Hepatocyte (in vitro differentiated cells): Measurements from ENCODE around the gene PRKACB. TPM values are rescaled to one million over a fixed set of nuclear protein-coding genes. Genes with fewer than 3 reads are reported as not detected.

ENCODE experiments used
- DNase-seq: peaks from one replicate; pipeline ENCODE4 v3.0.0-alpha.2; 2016; ENCODE audit warnings: low spot score
- H2AFZ ChIP-seq: fragments of 200-600 bp; sonication (generic); 2 replicates; pipeline ENCODE4 v1.6.0; 2016; ENCODE audit warnings: antibody characterized with exemption, mild to moderate bottlenecking
- H3K27ac ChIP-seq: fragments of 200-600 bp; sonication (generic); 2 replicates; pipeline ENCODE4 v1.5.1; 2016; ENCODE audit warnings: mild to moderate bottlenecking
- H3K27me3 ChIP-seq: fragments of 200-600 bp; sonication (generic); 2 replicates; pipeline ENCODE4 v1.6.1; 2016
- H3K36me3 ChIP-seq: fragments of 200-600 bp; sonication (generic); replicated peaks from 2 replicates; pipeline ENCODE4 v1.5.1; 2016; ENCODE audit warnings: low read depth; ENCODE audit not compliant: insufficient read depth
- H3K4me1 ChIP-seq: fragments of 200-600 bp; sonication (generic); 2 replicates; pipeline ENCODE4 v1.5.1; 2016; ENCODE audit warnings: mild to moderate bottlenecking, moderate library complexity; ENCODE audit not compliant: insufficient read depth
- H3K4me2 ChIP-seq: fragments of 200-600 bp; sonication (generic); 2 replicates; pipeline ENCODE4 v1.6.0; 2016
- H3K4me3 ChIP-seq: fragments of 200-600 bp; sonication (generic); 2 replicates; pipeline ENCODE4 v1.5.1; 2016; ENCODE audit warnings: mild to moderate bottlenecking
- H3K79me2 ChIP-seq: fragments of 200-600 bp; sonication (generic); 2 replicates; pipeline ENCODE4 v1.6.0; 2017; ENCODE audit warnings: mild to moderate bottlenecking
- H3K9me2 ChIP-seq: fragments of 200-600 bp; sonication (generic); replicated peaks from 2 replicates; pipeline ENCODE4 v1.6.0; 2017; ENCODE audit warnings: mild to moderate bottlenecking; ENCODE audit not compliant: insufficient read depth
- H3K9me3 ChIP-seq: fragments of 200-600 bp; sonication (generic); 2 replicates; pipeline ENCODE4 v1.5.1; 2016; ENCODE audit warnings: low read depth, mild to moderate bottlenecking
- H4K20me1 ChIP-seq: fragments of 200-600 bp; sonication (generic); 2 replicates; pipeline ENCODE4 v1.6.0; 2016; ENCODE audit warnings: mild to moderate bottlenecking; ENCODE audit not compliant: insufficient read depth, poor library complexity, severe bottlenecking
- EZH2 ChIP-seq: fragments of 200-600 bp; sonication (generic); IDR thresholded peaks from 2 replicates; pipeline ENCODE4 v1.6.1; 2016; ENCODE audit warnings: antibody characterized with exemption, mild to moderate bottlenecking, borderline replicate concordance
- EZH2phosphoT487 ChIP-seq: fragments of 200-600 bp; sonication (generic); IDR thresholded peaks from one replicate; pipeline ENCODE4 v1.6.1; 2018; ENCODE audit warnings: antibody characterized with exemption, mild to moderate bottlenecking, low read depth, moderate library complexity; ENCODE audit not compliant: unreplicated experiment, severe bottlenecking
- WGBS: methylation state at CpG from one replicate; pipeline ENCODE4 v1.1.6; 2016; ENCODE audit warnings: low lambda C conversion rate; ENCODE audit errors: missing lambda C conversion rate; 5-methylcytosine and 5-hydroxymethylcytosine counted together
- polyA plus RNA-seq: library from polyadenylated mRNA; unstranded; fragments of >200 nt; fragmentation: Nextera tagmentation; extraction: Ambion mirVana; gene quantifications from 2 replicates; pipeline ENCODE4 v1.2.1, GENCODE V29; 2016
- total RNA-seq: library from RNA; depleted of rRNA; stranded (reverse); fragments of >200 nt; gene quantifications from 2 replicates; pipeline ENCODE4 v1.2.3, GENCODE V29; 2014
- TF ChIP-seq, protein P1 (sequence below): fragments of 200-600 bp; sonication (generic); IDR thresholded peaks from 2 replicates; pipeline ENCODE4 v1.5.1; 2016; ENCODE audit warnings: antibody characterized with exemption, mild to moderate bottlenecking; ENCODE audit not compliant: poor library complexity

Gene PRKACB
- total and polyA plus RNA-seq, 2 experiments from 2014 or later, result 14.0 to 29.5 TPM

DNA sequence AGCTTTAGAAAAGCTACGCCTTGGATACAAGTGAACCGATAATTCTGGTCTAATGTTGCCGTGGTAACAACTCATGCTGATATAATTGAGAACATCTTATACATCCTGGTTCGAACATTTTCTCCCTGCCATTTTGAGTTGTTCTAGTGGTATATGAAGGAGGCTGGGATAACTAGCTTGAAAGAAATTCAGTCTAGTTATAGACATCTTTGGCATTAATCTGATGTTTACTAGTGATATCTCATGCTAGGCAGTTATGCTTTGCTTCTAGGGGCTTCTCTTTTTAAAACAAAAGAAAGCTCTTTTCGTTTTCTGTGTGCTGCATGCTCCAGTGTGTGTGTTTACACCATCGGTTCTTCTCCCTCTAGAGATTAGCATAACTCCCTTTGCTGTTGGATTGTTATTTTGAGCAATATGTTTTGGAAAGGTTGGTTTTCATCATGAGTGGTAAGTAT is 20.5 kb downstream of the PRKACB start:
- no peak overlapping the region for H3K4me3 ChIP-seq
- H2AFZ ChIP-seq, result no peak overlapping the region
- H3K79me2 ChIP-seq, result no peaks in the 10 kb centered on the region
- no peaks in the 10 kb centered on the region for H3K4me1 ChIP-seq
- TF ChIP-seq, protein P1, sequence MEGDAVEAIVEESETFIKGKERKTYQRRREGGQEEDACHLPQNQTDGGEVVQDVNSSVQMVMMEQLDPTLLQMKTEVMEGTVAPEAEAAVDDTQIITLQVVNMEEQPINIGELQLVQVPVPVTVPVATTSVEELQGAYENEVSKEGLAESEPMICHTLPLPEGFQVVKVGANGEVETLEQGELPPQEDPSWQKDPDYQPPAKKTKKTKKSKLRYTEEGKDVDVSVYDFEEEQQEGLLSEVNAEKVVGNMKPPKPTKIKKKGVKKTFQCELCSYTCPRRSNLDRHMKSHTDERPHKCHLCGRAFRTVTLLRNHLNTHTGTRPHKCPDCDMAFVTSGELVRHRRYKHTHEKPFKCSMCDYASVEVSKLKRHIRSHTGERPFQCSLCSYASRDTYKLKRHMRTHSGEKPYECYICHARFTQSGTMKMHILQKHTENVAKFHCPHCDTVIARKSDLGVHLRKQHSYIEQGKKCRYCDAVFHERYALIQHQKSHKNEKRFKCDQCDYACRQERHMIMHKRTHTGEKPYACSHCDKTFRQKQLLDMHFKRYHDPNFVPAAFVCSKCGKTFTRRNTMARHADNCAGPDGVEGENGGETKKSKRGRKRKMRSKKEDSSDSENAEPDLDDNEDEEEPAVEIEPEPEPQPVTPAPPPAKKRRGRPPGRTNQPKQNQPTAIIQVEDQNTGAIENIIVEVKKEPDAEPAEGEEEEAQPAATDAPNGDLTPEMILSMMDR, result no peak
- TF ChIP-seq EZH2, result no peak
- no peak for TF ChIP-seq EZH2phosphoT487
- H3K9me2 ChIP-seq, result no peaks in the 10 kb centered on the region
- no peak overlapping the region for H3K27ac ChIP-seq
- H4K20me1 ChIP-seq, result no peaks in the 10 kb centered on the region
- 78% methylated on average over 6 of the region's 6 CpGs for WGBS
- DNase-seq, result no peak
- H3K9me3 ChIP-seq, result no peaks in the 10 kb centered on the region
- H3K36me3 ChIP-seq, result no peaks in the 10 kb centered on the region
- H3K4me2 ChIP-seq, result no peak overlapping the region
- no peaks in the 10 kb centered on the region for H3K27me3 ChIP-seq

DNA sequence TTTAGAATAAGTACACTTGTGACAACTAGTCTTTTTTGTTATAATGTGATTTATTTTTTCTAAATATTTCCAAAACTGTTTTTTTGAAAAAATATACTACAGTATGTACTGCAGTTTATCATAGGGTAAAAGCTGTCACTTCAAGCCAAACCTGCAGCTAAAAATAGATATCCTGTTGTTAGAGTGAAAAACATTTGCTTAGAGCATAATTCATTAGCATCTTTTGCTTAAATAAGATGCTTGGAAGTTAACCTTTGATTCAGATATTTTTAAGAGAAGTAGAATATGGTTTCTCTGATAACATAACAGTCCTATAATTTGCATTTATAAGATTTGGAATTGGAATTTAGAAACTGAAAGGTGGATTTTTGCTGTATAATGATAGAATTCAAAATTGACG is 21.5 kb downstream of the PRKACB start:
- no peaks in the 10 kb centered on the region for H3K27me3 ChIP-seq
- no peaks in the 10 kb centered on the region for H3K4me1 ChIP-seq
- H3K4me3 ChIP-seq, result no peak overlapping the region
- H3K36me3 ChIP-seq, result no peaks in the 10 kb centered on the region
- no peaks in the 10 kb centered on the region for H4K20me1 ChIP-seq
- no peak overlapping the region for H3K4me2 ChIP-seq
- no peaks in the 10 kb centered on the region for H3K9me2 ChIP-seq
- 97% methylated on average over 1 of the region's 1 CpG for WGBS
- TF ChIP-seq EZH2phosphoT487 (no peak), EZH2 (no peak)
- TF ChIP-seq, protein P1, result no peak
- H3K79me2 ChIP-seq, result no peaks in the 10 kb centered on the region
- no peak overlapping the region for H3K27ac ChIP-seq
- H2AFZ ChIP-seq, result no peak overlapping the region
- DNase-seq, result no peak
- no peaks in the 10 kb centered on the region for H3K9me3 ChIP-seq

DNA sequence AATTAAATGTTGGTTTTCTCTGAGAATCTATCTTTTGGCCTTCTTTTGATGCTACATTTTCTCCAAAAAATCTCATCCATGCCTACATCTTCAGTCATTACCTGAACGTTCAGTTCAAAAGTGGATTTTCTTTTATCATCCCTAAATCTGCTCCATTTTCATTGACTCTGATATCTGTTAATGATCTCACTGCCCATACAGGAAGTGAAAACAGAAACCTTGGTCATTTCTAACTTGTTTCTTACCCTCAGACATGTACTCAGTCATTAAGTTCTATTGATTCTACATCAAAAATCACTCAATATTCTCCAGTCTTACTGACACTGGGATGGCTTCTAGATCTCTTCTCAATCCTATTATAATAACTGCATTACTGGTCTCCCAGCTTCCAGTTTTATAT is 22.7 kb downstream of the PRKACB start:
- H3K4me2 ChIP-seq, result no peak overlapping the region
- no peak overlapping the region for H3K27ac ChIP-seq
- H3K27me3 ChIP-seq, result no peaks in the 10 kb centered on the region
- no peaks in the 10 kb centered on the region for H3K79me2 ChIP-seq
- H2AFZ ChIP-seq, result no peak overlapping the region
- no peak overlapping the region for H3K4me3 ChIP-seq
- DNase-seq, result no peak
- TF ChIP-seq EZH2 (no peak), EZH2phosphoT487 (no peak)
- TF ChIP-seq, protein P1, result no peak
- H3K36me3 ChIP-seq, result no peaks in the 10 kb centered on the region
- no peaks in the 10 kb centered on the region for H4K20me1 ChIP-seq
- WGBS, result 92% methylated on average over 1 of the region's 1 CpG
- H3K9me2 ChIP-seq, result no peaks in the 10 kb centered on the region
- H3K9me3 ChIP-seq, result no peaks in the 10 kb centered on the region
- H3K4me1 ChIP-seq, result no peaks in the 10 kb centered on the region

DNA sequence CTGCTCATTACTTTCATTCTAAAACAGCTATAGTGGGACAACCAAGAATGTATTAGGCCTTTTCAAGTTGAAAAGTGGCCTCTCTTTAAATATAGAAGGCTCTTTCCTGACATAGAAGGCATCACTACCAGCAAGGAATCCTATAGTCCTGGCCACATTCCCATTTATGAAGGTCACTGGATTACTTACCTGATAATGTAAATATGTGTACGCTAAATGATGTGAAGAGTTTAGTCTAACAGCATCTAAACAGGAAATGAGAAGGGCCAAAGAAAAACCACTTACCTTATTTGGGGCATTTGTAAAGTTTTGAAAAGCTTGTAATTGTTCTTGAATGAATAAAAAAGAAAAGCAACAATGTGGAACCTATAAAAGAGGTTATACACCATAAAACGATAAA is 24.7 kb downstream of the PRKACB start:
- Histone ChIP-seq H3K9me2 (no peaks in the 10 kb centered on the region), H4K20me1 (no peaks in the 10 kb centered on the region), H3K79me2 (no peaks in the 10 kb centered on the region), H3K27me3 (no peaks in the 10 kb centered on the region), H3K4me1 (no peaks in the 10 kb centered on the region), H3K9me3 (no peaks in the 10 kb centered on the region), H3K36me3 (no peaks in the 10 kb centered on the region), H2AFZ (no peak overlapping the region), H3K4me3 (no peak overlapping the region), H3K4me2 (no peak overlapping the region), H3K27ac (peak overlapping the region; percentile 8)
- no peak for TF ChIP-seq EZH2
- TF ChIP-seq, protein P1, result no peak
- TF ChIP-seq EZH2phosphoT487, result no peak
- WGBS, result 62% methylated on average over 2 of the region's 2 CpGs
- no peak for DNase-seq
